Suprapubic skin (tissue), 3 donors: Measurements from ENCODE around the gene BAIAP2L2.

ENCODE experiments used
- POLR2A ChIP-seq, 2 donors: fragments of 450-650 bp; IDR thresholded peaks; one replicate each; pipeline ENCODE4 v1.6.1; 2017; ENCODE audit warnings: antibody characterized with exemption in 2 of 2, mild to moderate bottlenecking in 2 of 2, moderate library complexity in 2 of 2
- TF ChIP-seq, protein P1 (sequence below), 2 donors: fragments of 200-600 bp in 1 of 2; fragments of 450-650 bp in 1 of 2; sonication (generic) in 1 of 2; IDR thresholded peaks; one replicate each; pipeline ENCODE4 v1.5.1; 2016 to 2019; ENCODE audit warnings: antibody characterized with exemption in 2 of 2, mild to moderate bottlenecking in 1 of 2, moderate library complexity in 1 of 2

GRCh38 chr22:38129021-38129420 is 18.5 kb upstream of the BAIAP2L2 start:
- TF ChIP-seq, protein P1, sequence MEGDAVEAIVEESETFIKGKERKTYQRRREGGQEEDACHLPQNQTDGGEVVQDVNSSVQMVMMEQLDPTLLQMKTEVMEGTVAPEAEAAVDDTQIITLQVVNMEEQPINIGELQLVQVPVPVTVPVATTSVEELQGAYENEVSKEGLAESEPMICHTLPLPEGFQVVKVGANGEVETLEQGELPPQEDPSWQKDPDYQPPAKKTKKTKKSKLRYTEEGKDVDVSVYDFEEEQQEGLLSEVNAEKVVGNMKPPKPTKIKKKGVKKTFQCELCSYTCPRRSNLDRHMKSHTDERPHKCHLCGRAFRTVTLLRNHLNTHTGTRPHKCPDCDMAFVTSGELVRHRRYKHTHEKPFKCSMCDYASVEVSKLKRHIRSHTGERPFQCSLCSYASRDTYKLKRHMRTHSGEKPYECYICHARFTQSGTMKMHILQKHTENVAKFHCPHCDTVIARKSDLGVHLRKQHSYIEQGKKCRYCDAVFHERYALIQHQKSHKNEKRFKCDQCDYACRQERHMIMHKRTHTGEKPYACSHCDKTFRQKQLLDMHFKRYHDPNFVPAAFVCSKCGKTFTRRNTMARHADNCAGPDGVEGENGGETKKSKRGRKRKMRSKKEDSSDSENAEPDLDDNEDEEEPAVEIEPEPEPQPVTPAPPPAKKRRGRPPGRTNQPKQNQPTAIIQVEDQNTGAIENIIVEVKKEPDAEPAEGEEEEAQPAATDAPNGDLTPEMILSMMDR (IDR thresholded peaks at IDR 0.05): no peak
- TF ChIP-seq POLR2A (IDR thresholded peaks at IDR 0.05): no peak
